ENCODE data around the gene ACYP2. TPM values are rescaled to one million over a fixed set of nuclear protein-coding genes. Genes with fewer than 3 reads are reported as not detected.

Gene ACYP2
- total RNA-seq, 3 donors from 2014 or later: 4.3 to 5.1 (median 5.1) TPM

GRCh38 chr2:54206596-54206995, 91.2 kb downstream of the ACYP2 start:
- Mint-ChIP-seq H3K27me3 (ENCODE audit: low read depth) (no peaks in the 10 kb centered on the region), H3K36me3 (ENCODE audit: insufficient read depth) (peaks cover 5% of the 10 kb centered on the region), H3K4me1 (ENCODE audit: low read depth) (no peaks in the 10 kb centered on the region), H3K4me3 (no peak overlapping the region), H3K9me3 (no peaks in the 10 kb centered on the region)
- DNase-seq (no peak), ATAC-seq (no peak)

GRCh38 chr2:54207666-54208195, 92.3 kb downstream of the ACYP2 start:
- no peaks in the 10 kb centered on the region for H3K9me3 Mint-ChIP-seq
- DNase-seq (no peak), ATAC-seq (no peak)
- H3K4me1 Mint-ChIP-seq (ENCODE audit: low read depth): no peaks in the 10 kb centered on the region
- no peaks in the 10 kb centered on the region for H3K27me3 Mint-ChIP-seq (ENCODE audit: low read depth)
- peaks cover 11% of the 10 kb centered on the region for H3K36me3 Mint-ChIP-seq (ENCODE audit: insufficient read depth)
- no peak overlapping the region for H3K4me3 Mint-ChIP-seq

GRCh38 chr2:54208364-54209240, 93.2 kb downstream of the ACYP2 start:
- H3K27me3 Mint-ChIP-seq (ENCODE audit: low read depth): no peaks in the 10 kb centered on the region
- no peaks in the 10 kb centered on the region for H3K9me3 Mint-ChIP-seq
- ATAC-seq (no peak), DNase-seq (no peak)
- no peak overlapping the region for H3K4me3 Mint-ChIP-seq
- H3K36me3 Mint-ChIP-seq (ENCODE audit: insufficient read depth): peaks cover 15% of the 10 kb centered on the region
- no peaks in the 10 kb centered on the region for H3K4me1 Mint-ChIP-seq (ENCODE audit: low read depth)

GRCh38 chr2:54209379-54209778, 94.0 kb downstream of the ACYP2 start:
- Mint-ChIP-seq H3K4me1 (ENCODE audit: low read depth) (no peaks in the 10 kb centered on the region), H3K36me3 (ENCODE audit: insufficient read depth) (peaks cover 15% of the 10 kb centered on the region), H3K27me3 (ENCODE audit: low read depth) (no peaks in the 10 kb centered on the region), H3K4me3 (no peak overlapping the region), H3K9me3 (no peaks in the 10 kb centered on the region)
- no peak for ATAC-seq
- DNase-seq: no peak

GRCh38 chr2:54212456-54212855, 97.0 kb downstream of the ACYP2 start:
- no peaks in the 10 kb centered on the region for H3K27me3 Mint-ChIP-seq (ENCODE audit: low read depth)
- peaks cover 9% of the 10 kb centered on the region for H3K9me3 Mint-ChIP-seq
- no peak overlapping the region for H3K4me3 Mint-ChIP-seq
- no peaks in the 10 kb centered on the region for H3K4me1 Mint-ChIP-seq (ENCODE audit: low read depth)
- ATAC-seq: no peak
- H3K36me3 Mint-ChIP-seq (ENCODE audit: insufficient read depth): peaks cover 18% of the 10 kb centered on the region
- no peak for DNase-seq

- DNase-seq (no peak), ATAC-seq (no peak)
- H3K27me3 Mint-ChIP-seq (ENCODE audit: low read depth): no peaks in the 10 kb centered on the region
- H3K36me3 Mint-ChIP-seq (ENCODE audit: insufficient read depth): peaks cover 22% of the 10 kb centered on the region
- no peak overlapping the region for H3K4me3 Mint-ChIP-seq
- H3K4me1 Mint-ChIP-seq (ENCODE audit: low read depth): no peaks in the 10 kb centered on the region
- H3K9me3 Mint-ChIP-seq: peaks cover 9% of the 10 kb centered on the region
These were observed 97.7 kb downstream of the ACYP2 start for GRCh38 chr2:54213082-54213481.

- DNase-seq (no peak), ATAC-seq (no peak)
- Mint-ChIP-seq H3K4me3 (no peak overlapping the region), H3K9me3 (no peaks in the 10 kb centered on the region), H3K27me3 (ENCODE audit: low read depth) (no peaks in the 10 kb centered on the region), H3K36me3 (ENCODE audit: insufficient read depth) (peaks cover 24% of the 10 kb centered on the region), H3K4me1 (ENCODE audit: low read depth) (no peaks in the 10 kb centered on the region)
These were observed 109.6 kb downstream of the ACYP2 start for GRCh38 chr2:54224997-54225396.

- Mint-ChIP-seq H3K4me3 (no peak overlapping the region), H3K27me3 (ENCODE audit: low read depth) (no peaks in the 10 kb centered on the region), H3K4me1 (ENCODE audit: low read depth) (no peaks in the 10 kb centered on the region), H3K9me3 (no peaks in the 10 kb centered on the region), H3K36me3 (ENCODE audit: insufficient read depth) (peaks cover 26% of the 10 kb centered on the region)
- no peak for DNase-seq
- ATAC-seq: no peak
These were observed 110.8 kb downstream of the ACYP2 start for GRCh38 chr2:54226260-54226659.

- ATAC-seq: no peak
- DNase-seq: no peak
- Mint-ChIP-seq H3K36me3 (ENCODE audit: insufficient read depth) (peaks cover 29% of the 10 kb centered on the region), H3K4me3 (no peak overlapping the region), H3K27me3 (ENCODE audit: low read depth) (no peaks in the 10 kb centered on the region), H3K9me3 (no peaks in the 10 kb centered on the region), H3K4me1 (ENCODE audit: low read depth) (no peaks in the 10 kb centered on the region)
These were observed 112.4 kb downstream of the ACYP2 start for GRCh38 chr2:54227798-54228197.

GRCh38 chr2:54228945-54229344, 113.5 kb downstream of the ACYP2 start:
- no peaks in the 10 kb centered on the region for H3K4me1 Mint-ChIP-seq (ENCODE audit: low read depth)
- H3K9me3 Mint-ChIP-seq: no peaks in the 10 kb centered on the region
- ATAC-seq (no peak), DNase-seq (no peak)
- peaks cover 23% of the 10 kb centered on the region for H3K36me3 Mint-ChIP-seq (ENCODE audit: insufficient read depth)
- H3K27me3 Mint-ChIP-seq (ENCODE audit: low read depth): no peaks in the 10 kb centered on the region
- no peak overlapping the region for H3K4me3 Mint-ChIP-seq

GRCh38 chr2:54233832-54234649, 118.6 kb downstream of the ACYP2 start:
- no peak for ATAC-seq
- DNase-seq: no peak
- H3K9me3 Mint-ChIP-seq: peaks cover 14% of the 10 kb centered on the region
- no peak overlapping the region for H3K4me3 Mint-ChIP-seq
- H3K36me3 Mint-ChIP-seq (ENCODE audit: insufficient read depth): peaks cover 20% of the 10 kb centered on the region
- no peaks in the 10 kb centered on the region for H3K27me3 Mint-ChIP-seq (ENCODE audit: low read depth)
- no peaks in the 10 kb centered on the region for H3K4me1 Mint-ChIP-seq (ENCODE audit: low read depth)

- H3K9me3 Mint-ChIP-seq: peaks cover 14% of the 10 kb centered on the region
- no peaks in the 10 kb centered on the region for H3K27me3 Mint-ChIP-seq (ENCODE audit: low read depth)
- no peaks in the 10 kb centered on the region for H3K4me1 Mint-ChIP-seq (ENCODE audit: low read depth)
- ATAC-seq (no peak), DNase-seq (no peak)
- H3K4me3 Mint-ChIP-seq: no peak overlapping the region
- H3K36me3 Mint-ChIP-seq (ENCODE audit: insufficient read depth): peaks cover 14% of the 10 kb centered on the region
These were observed 122.0 kb downstream of the ACYP2 start for GRCh38 chr2:54237428-54237827.

GRCh38 chr2:54239427-54239826, 124.0 kb downstream of the ACYP2 start:
- no peak for ATAC-seq
- H3K4me1 Mint-ChIP-seq (ENCODE audit: low read depth): no peaks in the 10 kb centered on the region
- peaks cover 10% of the 10 kb centered on the region for H3K9me3 Mint-ChIP-seq
- peaks cover 13% of the 10 kb centered on the region for H3K36me3 Mint-ChIP-seq (ENCODE audit: insufficient read depth)
- no peaks in the 10 kb centered on the region for H3K27me3 Mint-ChIP-seq (ENCODE audit: low read depth)
- H3K4me3 Mint-ChIP-seq: no peak overlapping the region
- DNase-seq: no peak

GRCh38 chr2:54240515-54241469, 125.4 kb downstream of the ACYP2 start:
- Mint-ChIP-seq H3K27me3 (ENCODE audit: low read depth) (no peaks in the 10 kb centered on the region), H3K9me3 (peaks cover 12% of the 10 kb centered on the region), H3K4me3 (no peak overlapping the region), H3K36me3 (ENCODE audit: insufficient read depth) (peaks cover 15% of the 10 kb centered on the region), H3K4me1 (ENCODE audit: low read depth) (no peaks in the 10 kb centered on the region)
- ATAC-seq (no peak), DNase-seq (no peak)

Data from activated T-cell treated with anti-CD3 and anti-CD28 coated beads, Interleukin-2, amount 50 U/mL, for 4 hours (primary cell).